ENCODE results near the gene PLA2G4F.

DNA sequence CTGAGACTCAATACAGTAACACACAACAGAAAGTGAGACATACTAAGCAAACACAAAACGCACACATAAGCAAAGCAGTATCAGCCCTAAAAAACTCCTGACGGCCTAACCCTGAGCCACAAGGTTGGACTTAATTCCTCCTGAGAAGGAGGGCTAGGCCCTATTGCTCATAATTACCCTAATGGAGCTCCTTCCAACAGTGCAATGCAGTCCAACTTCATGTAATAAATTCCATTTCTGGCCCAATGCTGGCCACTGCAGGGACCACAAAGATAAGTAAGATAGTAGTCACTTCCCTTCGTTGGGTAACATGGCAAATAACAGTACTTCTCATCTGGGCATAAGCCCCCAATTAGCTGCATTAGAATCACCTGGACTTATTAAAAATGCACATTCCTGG, 47.5 kb upstream of the PLA2G4F start:
- TF ChIP-seq, protein P1, sequence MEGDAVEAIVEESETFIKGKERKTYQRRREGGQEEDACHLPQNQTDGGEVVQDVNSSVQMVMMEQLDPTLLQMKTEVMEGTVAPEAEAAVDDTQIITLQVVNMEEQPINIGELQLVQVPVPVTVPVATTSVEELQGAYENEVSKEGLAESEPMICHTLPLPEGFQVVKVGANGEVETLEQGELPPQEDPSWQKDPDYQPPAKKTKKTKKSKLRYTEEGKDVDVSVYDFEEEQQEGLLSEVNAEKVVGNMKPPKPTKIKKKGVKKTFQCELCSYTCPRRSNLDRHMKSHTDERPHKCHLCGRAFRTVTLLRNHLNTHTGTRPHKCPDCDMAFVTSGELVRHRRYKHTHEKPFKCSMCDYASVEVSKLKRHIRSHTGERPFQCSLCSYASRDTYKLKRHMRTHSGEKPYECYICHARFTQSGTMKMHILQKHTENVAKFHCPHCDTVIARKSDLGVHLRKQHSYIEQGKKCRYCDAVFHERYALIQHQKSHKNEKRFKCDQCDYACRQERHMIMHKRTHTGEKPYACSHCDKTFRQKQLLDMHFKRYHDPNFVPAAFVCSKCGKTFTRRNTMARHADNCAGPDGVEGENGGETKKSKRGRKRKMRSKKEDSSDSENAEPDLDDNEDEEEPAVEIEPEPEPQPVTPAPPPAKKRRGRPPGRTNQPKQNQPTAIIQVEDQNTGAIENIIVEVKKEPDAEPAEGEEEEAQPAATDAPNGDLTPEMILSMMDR (IDR thresholded peaks at IDR 0.05; ENCODE audit: insufficient read depth, low read length), result no peak
- TF ChIP-seq SPI1 (IDR thresholded peaks at IDR 0.05; ENCODE audit: borderline replicate concordance, low read depth), result no peak

Measured in HL-60 (cell line).